ENCODE results near the gene TENM4.

DNA sequence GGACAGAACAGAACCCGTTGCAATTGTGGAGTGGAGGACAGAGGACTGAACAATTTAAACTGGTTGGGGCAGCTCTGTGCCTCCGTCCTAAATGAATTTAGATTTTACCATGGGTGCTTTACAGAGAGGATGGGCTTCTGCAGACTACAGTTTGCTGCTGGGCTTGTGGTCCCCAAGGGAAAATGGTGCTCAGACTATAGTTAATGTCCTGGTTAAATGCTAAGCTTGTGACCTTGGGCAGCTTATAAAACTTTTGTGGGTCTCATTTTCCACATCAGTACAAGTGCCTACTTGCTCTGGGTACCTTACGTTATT lies 511.0 kb downstream of the TENM4 start:
- TF ChIP-seq, protein P1, sequence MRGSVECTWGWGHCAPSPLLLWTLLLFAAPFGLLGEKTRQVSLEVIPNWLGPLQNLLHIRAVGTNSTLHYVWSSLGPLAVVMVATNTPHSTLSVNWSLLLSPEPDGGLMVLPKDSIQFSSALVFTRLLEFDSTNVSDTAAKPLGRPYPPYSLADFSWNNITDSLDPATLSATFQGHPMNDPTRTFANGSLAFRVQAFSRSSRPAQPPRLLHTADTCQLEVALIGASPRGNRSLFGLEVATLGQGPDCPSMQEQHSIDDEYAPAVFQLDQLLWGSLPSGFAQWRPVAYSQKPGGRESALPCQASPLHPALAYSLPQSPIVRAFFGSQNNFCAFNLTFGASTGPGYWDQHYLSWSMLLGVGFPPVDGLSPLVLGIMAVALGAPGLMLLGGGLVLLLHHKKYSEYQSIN (CRISPR knock-in tag; IDR thresholded peaks at IDR 0.05; ENCODE audit: borderline replicate concordance), result no peak
- TF ChIP-seq, protein P2, sequence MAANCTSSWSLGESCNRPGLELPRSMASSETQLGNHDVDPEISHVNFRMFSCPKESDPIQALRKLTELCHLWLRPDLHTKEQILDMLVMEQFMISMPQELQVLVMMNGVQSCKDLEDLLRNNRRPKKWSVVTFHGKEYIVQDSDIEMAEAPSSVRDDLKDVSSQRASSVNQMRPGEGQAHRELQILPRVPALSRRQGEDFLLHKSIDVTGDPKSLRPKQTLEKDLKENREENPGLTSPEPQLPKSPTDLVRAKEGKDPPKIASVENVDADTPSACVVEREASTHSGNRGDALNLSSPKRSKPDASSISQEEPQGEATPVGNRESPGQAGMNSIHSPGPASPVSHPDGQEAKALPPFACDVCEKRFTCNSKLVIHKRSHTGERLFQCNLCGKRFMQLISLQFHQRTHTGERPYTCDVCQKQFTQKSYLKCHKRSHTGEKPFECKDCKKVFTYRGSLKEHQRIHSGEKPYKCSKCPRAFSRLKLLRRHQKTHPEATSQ (CRISPR knock-in tag; IDR thresholded peaks at IDR 0.05; ENCODE audit: borderline replicate concordance), result no peak
- TF ChIP-seq JUN (CRISPR knock-in tag; IDR thresholded peaks at IDR 0.05), result no peak
- no peak for TF ChIP-seq MAFF (IDR thresholded peaks at IDR 0.05; ENCODE audit: low read depth, low read length)
- TF ChIP-seq ZBTB38 (CRISPR knock-in tag; IDR thresholded peaks at IDR 0.05), result no peak
- TF ChIP-seq ZNF207 (IDR thresholded peaks at IDR 0.05; ENCODE audit: borderline replicate concordance), result no peak
- no peak for TF ChIP-seq POLR2A (IDR thresholded peaks at IDR 0.05; ENCODE audit: insufficient read depth in 1 of 2, low read depth in 2 of 2, low read length in 2 of 2)
- TF ChIP-seq TARDBP (CRISPR knock-in tag; IDR thresholded peaks at IDR 0.05), result no peak
- no peak for TF ChIP-seq ZNF746 (CRISPR knock-in tag; IDR thresholded peaks at IDR 0.05)
- TF ChIP-seq, protein P3, sequence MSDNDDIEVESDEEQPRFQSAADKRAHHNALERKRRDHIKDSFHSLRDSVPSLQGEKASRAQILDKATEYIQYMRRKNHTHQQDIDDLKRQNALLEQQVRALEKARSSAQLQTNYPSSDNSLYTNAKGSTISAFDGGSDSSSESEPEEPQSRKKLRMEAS (IDR thresholded peaks at IDR 0.05), result no peak
- TF ChIP-seq, protein P4, sequence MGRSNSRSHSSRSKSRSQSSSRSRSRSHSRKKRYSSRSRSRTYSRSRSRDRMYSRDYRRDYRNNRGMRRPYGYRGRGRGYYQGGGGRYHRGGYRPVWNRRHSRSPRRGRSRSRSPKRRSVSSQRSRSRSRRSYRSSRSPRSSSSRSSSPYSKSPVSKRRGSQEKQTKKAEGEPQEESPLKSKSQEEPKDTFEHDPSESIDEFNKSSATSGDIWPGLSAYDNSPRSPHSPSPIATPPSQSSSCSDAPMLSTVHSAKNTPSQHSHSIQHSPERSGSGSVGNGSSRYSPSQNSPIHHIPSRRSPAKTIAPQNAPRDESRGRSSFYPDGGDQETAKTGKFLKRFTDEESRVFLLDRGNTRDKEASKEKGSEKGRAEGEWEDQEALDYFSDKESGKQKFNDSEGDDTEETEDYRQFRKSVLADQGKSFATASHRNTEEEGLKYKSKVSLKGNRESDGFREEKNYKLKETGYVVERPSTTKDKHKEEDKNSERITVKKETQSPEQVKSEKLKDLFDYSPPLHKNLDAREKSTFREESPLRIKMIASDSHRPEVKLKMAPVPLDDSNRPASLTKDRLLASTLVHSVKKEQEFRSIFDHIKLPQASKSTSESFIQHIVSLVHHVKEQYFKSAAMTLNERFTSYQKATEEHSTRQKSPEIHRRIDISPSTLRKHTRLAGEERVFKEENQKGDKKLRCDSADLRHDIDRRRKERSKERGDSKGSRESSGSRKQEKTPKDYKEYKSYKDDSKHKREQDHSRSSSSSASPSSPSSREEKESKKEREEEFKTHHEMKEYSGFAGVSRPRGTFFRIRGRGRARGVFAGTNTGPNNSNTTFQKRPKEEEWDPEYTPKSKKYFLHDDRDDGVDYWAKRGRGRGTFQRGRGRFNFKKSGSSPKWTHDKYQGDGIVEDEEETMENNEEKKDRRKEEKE (IDR thresholded peaks at IDR 0.05), result no peak
- TF ChIP-seq HNF4G (IDR thresholded peaks at IDR 0.05; ENCODE audit: borderline replicate concordance, low read depth, low read length), result no peak
- TF ChIP-seq HNF4G (CRISPR knock-in tag; IDR thresholded peaks at IDR 0.05; ENCODE audit: borderline replicate concordance, low read depth), result no peak
- TF ChIP-seq ZNF564 (CRISPR knock-in tag; IDR thresholded peaks at IDR 0.05), result no peak
- TF ChIP-seq ZNF550 (CRISPR knock-in tag; IDR thresholded peaks at IDR 0.05; ENCODE audit: borderline replicate concordance), result no peak

Data from HepG2 (cell line).